ENCODE results near the gene RBBP8. TPM values are rescaled to one million over a fixed set of nuclear protein-coding genes. Genes with fewer than 3 reads are reported as not detected.
A peak's percentile ranks its signal among the peaks of the same experiment; 100 is the strongest.
"Not testable (repeated sequence)": the region's sequence is repeated elsewhere in the genome, so short reads cannot be mapped to it uniquely, and the experiment has no call there.

RBBP8 gene
- polyA plus RNA-seq (2013, experiment 1 of 2), result 55.0 TPM
- 56.7 TPM for polyA plus RNA-seq (2013, experiment 2 of 2)

DNA sequence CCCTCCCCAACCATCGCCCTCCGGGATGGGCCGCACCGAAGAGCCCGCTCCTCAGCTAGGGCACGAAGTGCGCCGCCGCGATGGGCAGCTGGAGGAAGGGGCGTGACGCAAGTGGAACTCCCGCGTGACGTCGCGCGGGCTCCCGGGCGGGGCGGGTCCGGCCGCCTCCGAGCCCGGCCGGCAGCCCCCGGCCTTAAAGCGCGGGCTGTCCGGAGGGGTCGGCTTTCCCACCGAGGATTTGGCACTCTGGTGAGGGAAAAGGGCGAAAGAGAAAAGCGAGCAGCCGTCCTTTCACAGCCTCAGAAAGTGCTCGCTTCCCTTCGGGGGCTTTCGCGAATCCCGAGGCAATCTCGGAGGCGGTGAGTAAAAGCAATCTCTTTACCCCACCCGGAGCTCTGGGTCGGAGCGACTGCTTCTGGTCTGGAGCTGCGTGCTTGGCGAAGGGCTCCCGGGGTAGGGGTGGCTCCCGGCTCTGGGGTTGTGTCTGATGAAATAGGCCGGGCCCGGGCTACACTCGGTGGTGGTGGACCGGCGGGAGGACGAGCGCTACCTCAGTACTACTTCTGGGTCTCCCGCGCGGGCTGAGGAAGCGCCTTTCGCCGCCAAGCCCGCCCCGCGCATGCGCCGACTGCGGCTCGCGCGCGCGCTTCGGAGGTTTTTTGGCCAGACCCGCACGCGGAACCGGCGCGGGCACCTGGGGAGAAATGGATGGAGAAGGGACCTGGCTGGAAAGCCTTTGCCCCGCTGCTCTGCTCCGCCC, at the start of gene RBBP8:
Gene RBBP8 (plus strand): TSS at position 123 of the 760 bp plus-strand sequence. CDS start 3,524 bp downstream, outside the sequence.
- Histone ChIP-seq H3K36me3 (replicated peaks in 1 of 2; ENCODE audit: control insufficient read depth in 2 of 2, insufficient read depth in 2 of 2, low read length in 2 of 2) (peaks cover 4 to 21% of the 10 kb centered on the region in 2 donors), H2AK5ac (ENCODE audit: low read depth, low read length) (no peak within 1 kb of the TSS), H3K18ac (ENCODE audit: low read length) (peak within 1 kb of the TSS; percentile 97), H3K9me3 (replicated peaks in 1 of 2; ENCODE audit: control insufficient read depth in 2 of 2, insufficient read depth in 1 of 2, low read depth in 1 of 2, low read length in 2 of 2) (no peaks in the 10 kb centered on the region), H3K27ac (replicated peaks; ENCODE audit: low read length) (peak within 1 kb of the TSS; percentile 98), H3K14ac (ENCODE audit: low read length) (no peak within 1 kb of the TSS), H2BK5ac (ENCODE audit: low read length) (peak within 1 kb of the TSS; percentile 94), H3K4ac (ENCODE audit: low read length) (peak within 1 kb of the TSS; percentile 76), H3K23ac (ENCODE audit: low read depth, low read length, poor library complexity) (peak within 1 kb of the TSS; percentile 85), H3K27me3 (ENCODE audit: control insufficient read depth in 3 of 3, insufficient read depth in 3 of 3, low read depth in 1 of 3, low read length in 3 of 3) (no peaks in the 10 kb centered on the region), H2BK12ac (ENCODE audit: low read length) (peak within 1 kb of the TSS; percentile 46), H3K4me1 (ENCODE audit: control insufficient read depth in 2 of 2, insufficient read depth in 1 of 2, low read depth in 1 of 2, low read length in 2 of 2) (peaks cover 1 to 6% of the 10 kb centered on the region in 2 donors), H2BK15ac (ENCODE audit: low read length) (peak within 1 kb of the TSS; percentile 83), H2BK120ac (ENCODE audit: low read depth, low read length) (peak within 1 kb of the TSS; percentile 98), H4K8ac (ENCODE audit: low read depth, low read length) (no peak within 1 kb of the TSS), H3K9ac (ENCODE audit: low read depth, low read length, poor library complexity) (peak within 1 kb of the TSS; percentile 81), H2AFZ (ENCODE audit: low read length) (peak within 1 kb of the TSS; percentile 96), H3K79me1 (ENCODE audit: low read depth, low read length) (peaks cover 2% of the 10 kb centered on the region), H4K91ac (ENCODE audit: low read depth, low read length, poor library complexity) (no peak within 1 kb of the TSS), H3K4me2 (ENCODE audit: insufficient read depth, low read length, poor library complexity, severe bottlenecking) (peak within 1 kb of the TSS; percentile 73), H3K4me3 (ENCODE audit: low read length in 2 of 2) (peak within 1 kb of the TSS; percentile 88 to 95)
- peak; percentile 89 for DNase-seq (ENCODE audit: low spot score)
- WGBS, 2 donors (ENCODE audit: extremely low coverage in 2 of 2, insufficient read length in 2 of 2, insufficient replicate concordance in 1 of 2), result no CpG with 5 or more reads among the region's 82 CpGs

DNA sequence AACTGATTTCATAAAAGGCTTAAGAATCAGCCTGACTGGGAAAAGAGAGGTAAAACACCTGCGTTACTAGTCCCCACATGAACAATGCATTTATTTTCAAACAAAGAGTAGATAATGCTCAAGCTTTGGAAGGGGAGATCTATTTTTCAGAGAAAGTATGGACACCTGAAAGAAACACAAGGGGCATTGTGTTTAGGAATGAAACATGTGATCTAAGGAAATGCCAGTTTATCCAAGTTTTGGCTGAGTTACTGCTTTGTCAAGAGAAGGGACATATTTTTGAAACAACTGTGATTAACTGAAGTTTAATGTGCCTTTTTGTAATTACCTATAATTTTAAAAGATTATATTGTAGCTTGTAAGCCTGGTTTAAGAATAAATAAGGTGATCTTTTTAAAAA, 49.3 kb upstream of the RBBP8 start:
- Histone ChIP-seq H3K9me3 (replicated peaks in 1 of 2; ENCODE audit: control insufficient read depth in 2 of 2, insufficient read depth in 1 of 2, low read depth in 1 of 2, low read length in 2 of 2) (no peaks in the 10 kb centered on the region), H3K4me2 (ENCODE audit: insufficient read depth, low read length, poor library complexity, severe bottlenecking) (no peak overlapping the region), H3K4me1 (ENCODE audit: control insufficient read depth in 2 of 2, insufficient read depth in 1 of 2, low read depth in 1 of 2, low read length in 2 of 2) (peaks cover 0 to 5% of the 10 kb centered on the region in 2 donors), H2AK5ac (ENCODE audit: low read depth, low read length) (no peak overlapping the region), H3K27me3 (ENCODE audit: control insufficient read depth in 3 of 3, insufficient read depth in 3 of 3, low read depth in 1 of 3, low read length in 3 of 3) (no peaks in the 10 kb centered on the region), H3K27ac (replicated peaks; ENCODE audit: low read length) (no peak overlapping the region), H2AFZ (ENCODE audit: low read length) (no peak overlapping the region), H2BK5ac (ENCODE audit: low read length) (no peak overlapping the region), H3K4ac (ENCODE audit: low read length) (no peak overlapping the region), H3K14ac (ENCODE audit: low read length) (no peak overlapping the region), H4K8ac (ENCODE audit: low read depth, low read length) (no peak overlapping the region), H3K9ac (ENCODE audit: low read depth, low read length, poor library complexity) (no peak overlapping the region), H2BK12ac (ENCODE audit: low read length) (no peak overlapping the region), H3K36me3 (replicated peaks in 1 of 2; ENCODE audit: control insufficient read depth in 2 of 2, insufficient read depth in 2 of 2, low read length in 2 of 2) (no peaks in the 10 kb centered on the region), H3K23ac (ENCODE audit: low read depth, low read length, poor library complexity) (no peak overlapping the region), H4K91ac (ENCODE audit: low read depth, low read length, poor library complexity) (no peak overlapping the region), H2BK120ac (ENCODE audit: low read depth, low read length) (no peak overlapping the region), H3K4me3 (ENCODE audit: low read length in 2 of 2) (no peak overlapping the region), H2BK15ac (ENCODE audit: low read length) (no peak overlapping the region), H3K18ac (ENCODE audit: low read length) (no peak overlapping the region), H3K79me1 (ENCODE audit: low read depth, low read length) (no peaks in the 10 kb centered on the region)
- DNase-seq (ENCODE audit: low spot score), result no peak
- WGBS, 2 donors (ENCODE audit: extremely low coverage in 2 of 2, insufficient read length in 2 of 2, insufficient replicate concordance in 1 of 2), result no CpG with 5 or more reads among the region's 1 CpG

DNA sequence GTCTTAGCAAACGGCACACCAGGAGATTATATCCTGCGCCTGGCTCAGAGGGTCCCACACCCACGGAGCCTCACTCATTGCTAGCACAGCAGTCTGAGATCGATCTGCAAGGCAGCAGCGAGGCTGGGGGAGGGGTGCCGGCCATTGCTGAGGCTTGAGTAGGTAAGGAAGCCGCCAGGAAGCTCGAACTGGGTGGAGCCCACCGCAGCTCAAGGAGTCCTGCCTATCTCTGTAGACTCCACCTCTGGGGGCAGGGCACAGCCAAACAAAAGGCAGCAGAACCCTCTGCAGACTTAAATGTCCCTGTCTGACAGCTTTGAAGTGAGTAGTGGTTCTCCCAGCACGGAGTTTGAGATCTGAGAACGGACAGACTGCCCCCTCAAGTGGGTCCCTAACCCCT, 47.4 kb upstream of the RBBP8 start:
- not testable (repeated sequence) for H2BK15ac ChIP-seq (ENCODE audit: low read length); H3K9me3 ChIP-seq (replicated peaks in 1 of 2; ENCODE audit: control insufficient read depth in 2 of 2, insufficient read depth in 1 of 2, low read depth in 1 of 2, low read length in 2 of 2); H4K8ac ChIP-seq (ENCODE audit: low read depth, low read length); H2BK120ac ChIP-seq (ENCODE audit: low read depth, low read length); H2AK5ac ChIP-seq (ENCODE audit: low read depth, low read length); H3K4ac ChIP-seq (ENCODE audit: low read length); H3K79me1 ChIP-seq (ENCODE audit: low read depth, low read length); DNase-seq (ENCODE audit: low spot score); H2BK5ac ChIP-seq (ENCODE audit: low read length); H3K4me1 ChIP-seq (ENCODE audit: control insufficient read depth in 2 of 2, insufficient read depth in 1 of 2, low read depth in 1 of 2, low read length in 2 of 2); H3K27me3 ChIP-seq (ENCODE audit: control insufficient read depth in 3 of 3, insufficient read depth in 3 of 3, low read depth in 1 of 3, low read length in 3 of 3); H3K4me3 ChIP-seq (ENCODE audit: low read length in 2 of 2); H3K9ac ChIP-seq (ENCODE audit: low read depth, low read length, poor library complexity); H3K18ac ChIP-seq (ENCODE audit: low read length); H2AFZ ChIP-seq (ENCODE audit: low read length); H3K23ac ChIP-seq (ENCODE audit: low read depth, low read length, poor library complexity); H3K4me2 ChIP-seq (ENCODE audit: insufficient read depth, low read length, poor library complexity, severe bottlenecking); H3K27ac ChIP-seq (replicated peaks; ENCODE audit: low read length); H2BK12ac ChIP-seq (ENCODE audit: low read length); H3K36me3 ChIP-seq (replicated peaks in 1 of 2; ENCODE audit: control insufficient read depth in 2 of 2, insufficient read depth in 2 of 2, low read length in 2 of 2); H3K14ac ChIP-seq (ENCODE audit: low read length); H4K91ac ChIP-seq (ENCODE audit: low read depth, low read length, poor library complexity)
- WGBS, 2 donors (ENCODE audit: extremely low coverage in 2 of 2, insufficient read length in 2 of 2, insufficient replicate concordance in 1 of 2), result no CpG with 5 or more reads among the region's 11 CpGs

DNA sequence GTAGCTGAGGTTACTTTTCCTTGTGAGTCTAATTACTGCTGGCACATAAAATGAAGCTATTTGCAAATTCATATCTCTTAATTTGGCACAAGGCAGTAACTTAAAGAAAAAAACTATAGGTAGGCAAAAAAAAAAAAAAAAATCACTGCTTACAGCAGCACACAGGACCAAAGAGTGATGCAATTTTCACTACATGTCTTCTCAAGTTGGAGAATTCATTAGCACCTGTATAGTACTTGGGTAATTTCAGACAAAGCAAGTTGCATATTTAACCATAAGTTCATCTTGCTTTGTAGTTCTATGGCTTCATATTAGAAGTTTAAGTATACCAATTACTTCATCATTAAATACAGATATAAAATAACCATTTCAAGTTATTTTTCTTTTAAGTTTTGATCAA, 33.7 kb upstream of the RBBP8 start:
- Histone ChIP-seq H2BK5ac (ENCODE audit: low read length) (no peak overlapping the region), H3K27ac (replicated peaks; ENCODE audit: low read length) (no peak overlapping the region), H4K91ac (ENCODE audit: low read depth, low read length, poor library complexity) (no peak overlapping the region), H3K23ac (ENCODE audit: low read depth, low read length, poor library complexity) (no peak overlapping the region), H3K14ac (ENCODE audit: low read length) (no peak overlapping the region), H3K36me3 (replicated peaks in 1 of 2; ENCODE audit: control insufficient read depth in 2 of 2, insufficient read depth in 2 of 2, low read length in 2 of 2) (no peaks in the 10 kb centered on the region), H3K27me3 (ENCODE audit: control insufficient read depth in 3 of 3, insufficient read depth in 3 of 3, low read depth in 1 of 3, low read length in 3 of 3) (no peaks in the 10 kb centered on the region), H3K4me3 (ENCODE audit: low read length in 2 of 2) (no peak overlapping the region), H3K9ac (ENCODE audit: low read depth, low read length, poor library complexity) (no peak overlapping the region), H2AFZ (ENCODE audit: low read length) (no peak overlapping the region), H2AK5ac (ENCODE audit: low read depth, low read length) (no peak overlapping the region), H3K4ac (ENCODE audit: low read length) (no peak overlapping the region), H3K4me2 (ENCODE audit: insufficient read depth, low read length, poor library complexity, severe bottlenecking) (no peak overlapping the region), H4K8ac (ENCODE audit: low read depth, low read length) (no peak overlapping the region), H2BK120ac (ENCODE audit: low read depth, low read length) (no peak overlapping the region), H3K79me1 (ENCODE audit: low read depth, low read length) (no peaks in the 10 kb centered on the region), H2BK12ac (ENCODE audit: low read length) (no peak overlapping the region), H3K18ac (ENCODE audit: low read length) (no peak overlapping the region), H3K4me1 (ENCODE audit: control insufficient read depth in 2 of 2, insufficient read depth in 1 of 2, low read depth in 1 of 2, low read length in 2 of 2) (no peaks in the 10 kb centered on the region), H3K9me3 (replicated peaks in 1 of 2; ENCODE audit: control insufficient read depth in 2 of 2, insufficient read depth in 1 of 2, low read depth in 1 of 2, low read length in 2 of 2) (no peaks in the 10 kb centered on the region), H2BK15ac (ENCODE audit: low read length) (no peak overlapping the region)
- no peak for DNase-seq (ENCODE audit: low spot score)
